Heart left ventricle (tissue), 16 donors: ENCODE measurements around the gene MT3. TPM values are rescaled to one million over a fixed set of nuclear protein-coding genes. Genes with fewer than 3 reads are reported as not detected.
A peak's percentile ranks its signal among the peaks of the same experiment; 100 is the strongest.

Experiments used
- ATAC-seq, 4 donors: fragments of 200-7000 bp; cut with Tn5 transposase; one replicate each; pipeline ENCODE4 v1.9.1; 2020 to 2022; ENCODE audit warnings: moderate library complexity in 4 of 4, mild to moderate bottlenecking in 3 of 4, moderate number of reproducible peaks in 1 of 4
- DNase-seq, 5 donors: peaks; one replicate each; pipeline ENCODE4 v3.0.0-alpha.2; 2020
- H3K27ac ChIP-seq, 12 donors: fragments of 200-600 bp; sonication (generic) in 4 of 12; one replicate each; pipeline versions ENCODE4 v1.5.0 to v1.8.0; 2016 to 2022; ENCODE audit warnings: mild to moderate bottlenecking in 2 of 12
- H3K27me3 ChIP-seq, 9 donors: fragments of 200-600 bp; sonication (generic) in 2 of 9; one replicate each; pipeline versions ENCODE4 v1.5.1 to v1.8.0; 2016 to 2022; ENCODE audit warnings: mild to moderate bottlenecking in 3 of 9
- H3K36me3 ChIP-seq, 9 donors: fragments of 200-600 bp; sonication (generic) in 2 of 9; one replicate each; pipeline versions ENCODE4 v1.5.0 to v1.8.0; 2018 to 2022; ENCODE audit warnings: mild to moderate bottlenecking in 2 of 9
- H3K4me1 ChIP-seq, 12 donors: fragments of 200-600 bp; sonication (generic) in 4 of 12; one replicate each; pipeline versions ENCODE4 v1.5.0 to v1.8.0; 2016 to 2022; ENCODE audit warnings: mild to moderate bottlenecking in 3 of 12
- H3K4me3 ChIP-seq, 12 donors: fragments of 200-600 bp; sonication (generic) in 4 of 12; one replicate each; pipeline versions ENCODE4 v1.5.0 to v1.8.0; 2017 to 2022; ENCODE audit warnings: mild to moderate bottlenecking in 9 of 12, moderate library complexity in 4 of 12
- H3K9me3 ChIP-seq, 12 donors: fragments of 200-600 bp; sonication (generic) in 4 of 12; one replicate each; pipeline versions ENCODE4 v1.5.0 to v1.8.0; 2016 to 2022; ENCODE audit warnings: mild to moderate bottlenecking in 1 of 12
- POLR2A ChIP-seq, 2 donors: fragments of 450-650 bp; IDR thresholded peaks; one replicate each; pipeline ENCODE4 v1.6.1; 2017; ENCODE audit warnings: antibody characterized with exemption in 2 of 2, mild to moderate bottlenecking in 2 of 2, moderate library complexity in 2 of 2
- WGBS, 4 donors: extraction: QIAGEN DNeasy Blood & Tissue Kit in 2 of 4; methylation state at CpG; one replicate each; pipeline versions ENCODE4 v1.1.5 to v1.1.7; 2013 to 2018; 5-methylcytosine and 5-hydroxymethylcytosine counted together
- intact Hi-C, 10 donors: fragments of 100-400 bp; cut with DNase I; formaldehyde crosslinking; loops; one replicate each; pipeline versions ENCODE4 v1.11.1 to v1.14.2; 2022
- polyA plus RNA-seq, 2 donors: library from polyadenylated mRNA; stranded (reverse); fragments of 200-250 nt; gene quantifications; one replicate each; pipeline ENCODE4 v1.2.3, GENCODE V29; 2013
- total RNA-seq, 9 donors: library from RNA; depleted of rRNA in 2 of 9; stranded (reverse); fragments of >200 nt in 2 of 9; fragmentation: NEBNext Ultra II Directional in 3 of 9; extraction: Animal tissue kit (Norgen Biotek cat#: 25700) in 3 of 9; gene quantifications; one replicate each; pipeline versions ENCODE4 v1.1.0 to v1.2.4, GENCODE V29; 2016 to 2023
- TF ChIP-seq, protein P1 (sequence below), 12 donors: fragments of 200-600 bp; sonication (generic) in 4 of 12; IDR thresholded peaks; one replicate each; pipeline versions ENCODE4 v1.5.0 to v1.8.0; 2018 to 2022; ENCODE audit warnings: antibody characterized with exemption in 12 of 12, mild to moderate bottlenecking in 5 of 12
- donor health status: ischemic (EF 13 %, LVEDD 7.1; RV severe dilation, severe dysfunction).
- donor health status: healthy with polysubstance abuse.
- donor health status: DM: no; HTN: yes; CAD: no.
- donor health status: DM: no; HTN: no; CAD: no.
- donor health status: ischemic (EF 25% LVEDD 6.9; RV normal size, moderate dysfunction).
- donor health status: ischemic (EF 25% LVEDD 5.7; RV mildly dilated, moderate dysfunction).
- donor health status: healthy.
- donor health status: DM: yes; HTN: yes; CAD: no.
- donor health status: ischemic (EF 35%, LVEDD 5.7; RV mildly dilated, moderate dysfunction).
- donor health status: nonischemic (EF 11% LVEDD 7.7; RV severe dilation, severe dysfunction).
- donor health status: DM: yes; HTN: yes; CAD: no.
- donor health status: PGD.
- donor health status: ischemic (EF 29% LVEDD 5.4; RV normal size, mild dysfunction).
- donor health status: nonischemic (EF 23%, LVEDD 6.1; RV moderate dilation, normal function).

Gene MT3
- total and polyA plus RNA-seq, 11 donors: 1.3 to 20.0 (median 3.7) TPM; not detected in 1

DNA sequence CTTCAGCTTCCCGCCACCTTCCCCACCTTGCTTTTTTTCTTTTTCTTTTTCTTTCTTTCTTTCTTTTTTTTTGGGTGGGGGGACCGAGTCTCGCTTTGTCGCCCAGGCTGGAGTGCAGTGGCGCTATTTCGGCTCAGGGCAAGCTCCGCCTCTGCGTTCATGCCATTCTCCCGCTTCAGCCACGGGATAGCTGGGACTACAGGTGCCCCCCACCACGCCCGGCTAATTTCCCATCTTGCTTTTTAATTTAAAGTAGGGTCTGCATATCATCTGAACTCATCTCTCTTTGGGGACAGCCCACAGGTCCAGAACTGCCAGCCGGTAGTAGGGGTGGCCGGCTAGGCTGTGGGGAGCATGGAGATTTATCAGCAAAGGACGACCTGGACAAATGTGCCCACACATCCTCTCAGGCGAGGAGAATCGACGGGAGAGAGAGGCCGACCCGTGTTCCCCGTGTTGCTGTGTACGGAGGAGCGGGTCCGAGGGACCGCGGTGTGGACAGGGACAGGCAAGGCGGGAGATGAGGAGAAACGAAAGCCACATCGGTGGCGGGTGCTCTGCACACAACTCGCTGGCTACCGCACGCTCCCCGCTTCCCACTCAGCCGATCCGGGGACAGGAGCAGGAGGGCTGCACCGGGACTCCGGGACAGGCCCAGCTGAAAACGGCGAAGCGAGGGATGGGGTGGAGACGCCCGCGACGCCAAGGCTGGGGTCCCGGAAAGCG lies 45.5 kb downstream of the MT3 start:
- intact Hi-C loops: loop anchor here in 1 of 10 donors (5.0 kb wide), 1 partner anchor 47 kb away; the partner anchor contains the start of gene MT1X
- Histone ChIP-seq H3K27ac (no peak overlapping the region), H3K4me3 (peak overlapping the region in 6 of 12 donors; percentile 4 to 28 (median 19)), H3K36me3 (no peaks in the 10 kb centered on the region), H3K27me3 (peaks cover 0 to 79% (median 29%) of the 10 kb centered on the region in 9 donors), H3K9me3 (no peaks in the 10 kb centered on the region), H3K4me1 (peaks cover 0 to 38% (median 17%) of the 10 kb centered on the region in 12 donors)
- ATAC-seq (no peak), DNase-seq (peak in 1 of 5 donors; percentile 60)
- WGBS, 4 donors: 17 to 34% (median 32%) methylated on average over 47 of the region's 47 CpGs
- TF ChIP-seq, protein P1, sequence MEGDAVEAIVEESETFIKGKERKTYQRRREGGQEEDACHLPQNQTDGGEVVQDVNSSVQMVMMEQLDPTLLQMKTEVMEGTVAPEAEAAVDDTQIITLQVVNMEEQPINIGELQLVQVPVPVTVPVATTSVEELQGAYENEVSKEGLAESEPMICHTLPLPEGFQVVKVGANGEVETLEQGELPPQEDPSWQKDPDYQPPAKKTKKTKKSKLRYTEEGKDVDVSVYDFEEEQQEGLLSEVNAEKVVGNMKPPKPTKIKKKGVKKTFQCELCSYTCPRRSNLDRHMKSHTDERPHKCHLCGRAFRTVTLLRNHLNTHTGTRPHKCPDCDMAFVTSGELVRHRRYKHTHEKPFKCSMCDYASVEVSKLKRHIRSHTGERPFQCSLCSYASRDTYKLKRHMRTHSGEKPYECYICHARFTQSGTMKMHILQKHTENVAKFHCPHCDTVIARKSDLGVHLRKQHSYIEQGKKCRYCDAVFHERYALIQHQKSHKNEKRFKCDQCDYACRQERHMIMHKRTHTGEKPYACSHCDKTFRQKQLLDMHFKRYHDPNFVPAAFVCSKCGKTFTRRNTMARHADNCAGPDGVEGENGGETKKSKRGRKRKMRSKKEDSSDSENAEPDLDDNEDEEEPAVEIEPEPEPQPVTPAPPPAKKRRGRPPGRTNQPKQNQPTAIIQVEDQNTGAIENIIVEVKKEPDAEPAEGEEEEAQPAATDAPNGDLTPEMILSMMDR (IDR thresholded peaks at IDR 0.05): no peak
- no peak for TF ChIP-seq POLR2A (IDR thresholded peaks at IDR 0.05)

- Histone ChIP-seq H3K9me3 (no peaks in the 10 kb centered on the region), H3K27ac (no peak overlapping the region), H3K36me3 (no peaks in the 10 kb centered on the region), H3K4me3 (peak overlapping the region in 6 of 12 donors; percentile 4 to 28 (median 19)), H3K27me3 (peaks cover 0 to 83% (median 29%) of the 10 kb centered on the region in 9 donors), H3K4me1 (peaks cover 0 to 38% (median 17%) of the 10 kb centered on the region in 12 donors)
- DNase-seq: no peak
- no peak for ATAC-seq
- TF ChIP-seq, protein P1 (IDR thresholded peaks at IDR 0.05): no peak
- no peak for TF ChIP-seq POLR2A (IDR thresholded peaks at IDR 0.05)
- WGBS, 4 donors: 11 to 42% (median 23%) methylated on average over 36 to 40 of the region's 40 CpGs
- intact Hi-C loops: loop anchor here in 1 of 10 donors (5.0 kb wide), 1 partner anchor 47 kb away; the partner anchor contains the start of gene MT1X
These were observed 46.2 kb downstream of the MT3 start for GRCh38 chr16:56635441-56635967.

- Histone ChIP-seq H3K9me3 (no peaks in the 10 kb centered on the region), H3K4me3 (no peak overlapping the region), H3K4me1 (peaks cover 0 to 38% (median 16%) of the 10 kb centered on the region in 12 donors), H3K27me3 (peaks cover 0 to 89% (median 29%) of the 10 kb centered on the region in 9 donors), H3K36me3 (no peaks in the 10 kb centered on the region), H3K27ac (no peak overlapping the region)
- no peak for DNase-seq
- intact Hi-C loops: loop anchor here in 1 of 10 donors (5.0 kb wide), 1 partner anchor 45 kb away; the partner anchor contains the start of gene MT1X
- 39 to 65% (median 61%) methylated on average over 9 of the region's 9 CpGs for WGBS, 4 donors
- no peak for ATAC-seq
- TF ChIP-seq, protein P1 (IDR thresholded peaks at IDR 0.05): no peak
- no peak for TF ChIP-seq POLR2A (IDR thresholded peaks at IDR 0.05)
These were observed 47.5 kb downstream of the MT3 start for GRCh38 chr16:56636616-56637413.
